Vagina (tissue), 2 donors: ENCODE data around the gene TBX1.

Experiments used
- POLR2A ChIP-seq, 2 donors: fragments of 450-650 bp; IDR thresholded peaks; one replicate each; pipeline ENCODE4 v1.6.1; 2017; ENCODE audit warnings: antibody characterized with exemption in 2 of 2, mild to moderate bottlenecking in 2 of 2, moderate library complexity in 2 of 2
- POLR2AphosphoS5 ChIP-seq, 2 donors: sonication (generic); formaldehyde crosslinking; IDR thresholded peaks; one replicate each; pipeline ENCODE4 v1.9.0; 2017; ENCODE audit warnings: antibody characterized with exemption in 2 of 2, mild to moderate bottlenecking in 2 of 2, low read depth in 1 of 2; ENCODE audit not compliant: insufficient read depth in 1 of 2
- TF ChIP-seq, protein P1 (sequence below), 3 experiments: fragments of 450-650 bp in 2 of 3; fragments of 200-600 bp in 1 of 3; sonication (generic) in 1 of 3; IDR thresholded peaks; one replicate each; pipeline ENCODE4 v1.5.1; 2017 to 2019; ENCODE audit warnings: antibody characterized with exemption in 3 of 3, mild to moderate bottlenecking in 2 of 3, moderate library complexity in 2 of 3

DNA sequence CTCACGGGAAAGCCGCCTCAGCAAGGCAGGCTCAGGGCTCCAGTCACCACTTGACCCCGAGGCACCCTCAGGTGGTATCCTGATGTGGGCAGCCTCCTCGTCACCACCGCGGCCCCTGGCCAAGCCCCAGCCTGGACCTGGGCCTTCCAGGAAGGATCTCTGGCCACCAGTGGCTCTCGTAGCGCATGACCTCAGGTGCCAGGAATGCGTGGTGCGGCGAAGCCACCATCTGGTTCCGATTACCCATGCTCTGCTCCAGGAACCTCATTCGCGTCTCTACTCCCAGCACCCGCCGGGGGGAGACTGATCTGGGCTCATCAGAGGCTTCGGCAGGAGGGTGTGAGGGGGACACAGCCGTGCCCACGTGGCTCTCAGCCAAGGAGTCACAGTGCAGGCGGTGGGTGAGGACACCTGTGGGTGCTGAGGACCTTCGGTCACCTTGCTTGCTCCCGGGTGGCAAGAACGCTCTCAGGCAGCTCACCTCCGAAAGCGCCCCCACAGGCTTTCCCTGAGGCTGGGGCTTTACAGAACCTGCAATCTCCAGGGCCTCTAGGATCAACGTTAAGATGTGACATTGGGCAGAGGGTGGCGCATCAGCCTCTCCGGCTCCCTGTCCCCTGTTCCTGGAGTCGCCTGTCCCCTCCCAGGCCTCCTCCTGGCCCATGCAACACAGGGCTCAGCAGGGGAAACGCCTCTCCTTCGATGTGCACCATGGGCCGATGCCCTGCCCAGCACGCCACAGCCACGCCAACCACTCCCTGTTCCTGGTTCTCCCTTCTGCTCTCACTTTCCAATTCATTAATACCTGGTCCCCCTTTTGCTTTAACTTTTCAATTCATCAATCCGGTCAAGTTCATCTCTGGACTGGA, 39.0 kb downstream of the TBX1 start:
- TF ChIP-seq POLR2A (IDR thresholded peaks at IDR 0.05) (no peak), POLR2AphosphoS5 (IDR thresholded peaks at IDR 0.05; ENCODE audit: insufficient read depth in 1 of 2, low read depth in 1 of 2) (peak in 1 of 2 donors; percentile 86)
- TF ChIP-seq, protein P1, sequence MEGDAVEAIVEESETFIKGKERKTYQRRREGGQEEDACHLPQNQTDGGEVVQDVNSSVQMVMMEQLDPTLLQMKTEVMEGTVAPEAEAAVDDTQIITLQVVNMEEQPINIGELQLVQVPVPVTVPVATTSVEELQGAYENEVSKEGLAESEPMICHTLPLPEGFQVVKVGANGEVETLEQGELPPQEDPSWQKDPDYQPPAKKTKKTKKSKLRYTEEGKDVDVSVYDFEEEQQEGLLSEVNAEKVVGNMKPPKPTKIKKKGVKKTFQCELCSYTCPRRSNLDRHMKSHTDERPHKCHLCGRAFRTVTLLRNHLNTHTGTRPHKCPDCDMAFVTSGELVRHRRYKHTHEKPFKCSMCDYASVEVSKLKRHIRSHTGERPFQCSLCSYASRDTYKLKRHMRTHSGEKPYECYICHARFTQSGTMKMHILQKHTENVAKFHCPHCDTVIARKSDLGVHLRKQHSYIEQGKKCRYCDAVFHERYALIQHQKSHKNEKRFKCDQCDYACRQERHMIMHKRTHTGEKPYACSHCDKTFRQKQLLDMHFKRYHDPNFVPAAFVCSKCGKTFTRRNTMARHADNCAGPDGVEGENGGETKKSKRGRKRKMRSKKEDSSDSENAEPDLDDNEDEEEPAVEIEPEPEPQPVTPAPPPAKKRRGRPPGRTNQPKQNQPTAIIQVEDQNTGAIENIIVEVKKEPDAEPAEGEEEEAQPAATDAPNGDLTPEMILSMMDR (IDR thresholded peaks at IDR 0.05): no peak
